ENCODE results near the gene TUT7.

The TUT7 gene

DNA sequence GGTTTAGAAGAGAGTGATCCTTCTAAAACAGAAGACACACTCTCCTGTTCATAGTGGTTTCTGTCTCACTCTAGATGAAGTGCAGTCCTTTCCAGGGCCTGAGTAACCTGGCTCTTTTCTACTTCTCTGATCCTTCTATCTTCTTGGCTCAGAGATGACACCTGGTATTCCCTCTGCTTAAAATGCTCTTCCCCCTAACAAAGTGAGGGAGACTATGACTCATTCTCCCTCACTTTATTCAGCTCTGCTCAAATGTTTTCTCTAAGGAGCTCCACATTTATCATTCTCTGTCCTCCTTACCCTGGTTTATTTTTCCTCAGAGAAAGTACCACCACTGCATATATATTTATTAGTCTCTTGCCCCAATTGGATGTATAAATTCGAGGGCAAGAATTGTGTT, 24.6 kb downstream of the TUT7 start:
- no peak overlapping the region for H3K27ac ChIP-seq
- TF ChIP-seq, protein P1, sequence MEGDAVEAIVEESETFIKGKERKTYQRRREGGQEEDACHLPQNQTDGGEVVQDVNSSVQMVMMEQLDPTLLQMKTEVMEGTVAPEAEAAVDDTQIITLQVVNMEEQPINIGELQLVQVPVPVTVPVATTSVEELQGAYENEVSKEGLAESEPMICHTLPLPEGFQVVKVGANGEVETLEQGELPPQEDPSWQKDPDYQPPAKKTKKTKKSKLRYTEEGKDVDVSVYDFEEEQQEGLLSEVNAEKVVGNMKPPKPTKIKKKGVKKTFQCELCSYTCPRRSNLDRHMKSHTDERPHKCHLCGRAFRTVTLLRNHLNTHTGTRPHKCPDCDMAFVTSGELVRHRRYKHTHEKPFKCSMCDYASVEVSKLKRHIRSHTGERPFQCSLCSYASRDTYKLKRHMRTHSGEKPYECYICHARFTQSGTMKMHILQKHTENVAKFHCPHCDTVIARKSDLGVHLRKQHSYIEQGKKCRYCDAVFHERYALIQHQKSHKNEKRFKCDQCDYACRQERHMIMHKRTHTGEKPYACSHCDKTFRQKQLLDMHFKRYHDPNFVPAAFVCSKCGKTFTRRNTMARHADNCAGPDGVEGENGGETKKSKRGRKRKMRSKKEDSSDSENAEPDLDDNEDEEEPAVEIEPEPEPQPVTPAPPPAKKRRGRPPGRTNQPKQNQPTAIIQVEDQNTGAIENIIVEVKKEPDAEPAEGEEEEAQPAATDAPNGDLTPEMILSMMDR (conservative IDR thresholded peaks at IDR 0.05) = no peak

DNA sequence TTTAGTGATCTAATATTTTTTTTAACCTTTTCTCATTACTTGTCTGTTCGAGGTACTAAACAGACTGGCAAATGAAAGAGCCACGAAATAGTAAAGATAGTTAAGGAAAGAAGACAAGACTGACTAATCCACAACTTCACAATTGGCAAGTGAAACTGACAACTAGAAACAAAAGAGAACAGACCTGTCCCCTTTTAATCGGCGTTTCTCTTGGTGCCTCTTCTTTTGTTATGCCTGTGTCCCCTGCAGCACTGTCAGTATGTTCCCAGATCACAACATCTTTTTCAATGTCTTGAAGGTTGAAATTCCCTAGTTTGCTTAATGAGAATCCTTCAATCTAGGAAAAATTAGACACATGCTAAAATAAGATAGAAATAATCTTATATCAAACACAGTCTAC, 26.1 kb downstream of the TUT7 start:
- TF ChIP-seq, protein P1 (conservative IDR thresholded peaks at IDR 0.05) = no peak
- no peak overlapping the region for H3K27ac ChIP-seq

- H3K27ac ChIP-seq = no peak overlapping the region
- TF ChIP-seq, protein P1 (conservative IDR thresholded peaks at IDR 0.05) = no peak
These were observed 27.7 kb downstream of the TUT7 start for GRCh38 chr9:86326536-86326935.

GRCh38 chr9:86324901-86325300, 29.3 kb downstream of the TUT7 start:
- TF ChIP-seq, protein P1 (conservative IDR thresholded peaks at IDR 0.05) = no peak
- H3K27ac ChIP-seq = no peak overlapping the region

- TF ChIP-seq, protein P1 (conservative IDR thresholded peaks at IDR 0.05) = no peak
- H3K27ac ChIP-seq = peak overlapping the region; percentile 8; the same call in 1 of the 2 replicates
These were observed 29.9 kb downstream of the TUT7 start for GRCh38 chr9:86324308-86324707.

DNA sequence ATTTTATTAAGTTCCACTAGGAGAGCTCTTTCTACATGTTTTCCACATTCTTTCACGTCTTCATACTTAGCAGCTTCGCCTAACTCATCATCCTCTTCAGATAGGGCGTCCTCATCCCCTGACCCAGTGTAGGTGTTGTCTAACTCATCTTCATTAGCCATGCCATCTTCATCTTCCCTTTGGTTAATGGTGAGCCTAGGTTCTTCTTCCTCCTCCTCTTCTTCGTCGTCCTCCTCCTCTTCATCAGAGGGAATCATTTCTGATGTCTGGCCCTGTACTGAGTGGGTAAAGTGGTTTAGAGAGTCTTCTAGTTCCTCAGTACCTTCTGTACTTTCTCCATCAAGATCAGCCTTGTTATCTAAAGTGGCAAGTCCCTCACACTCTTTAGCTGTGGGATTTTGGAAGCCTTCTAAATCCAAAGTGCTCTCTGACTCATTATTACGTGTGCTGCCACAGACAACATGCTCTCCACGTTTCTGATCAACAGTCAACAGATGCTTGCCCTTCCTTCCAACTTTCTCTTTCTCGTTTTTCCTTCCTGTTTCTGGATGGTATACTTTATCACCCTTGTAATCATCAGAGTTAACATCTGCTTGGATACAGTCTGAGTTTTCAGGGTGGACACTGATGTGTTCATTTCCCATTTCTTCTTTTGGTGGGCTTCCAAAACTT, 31.1 kb downstream of the TUT7 start:
- TF ChIP-seq, protein P1 (conservative IDR thresholded peaks at IDR 0.05) = no peak
- no peak overlapping the region for H3K27ac ChIP-seq

GRCh38 chr9:86321373-86321772, 32.8 kb downstream of the TUT7 start:
- TF ChIP-seq, protein P1 (conservative IDR thresholded peaks at IDR 0.05) = no peak
- H3K27ac ChIP-seq = no peak overlapping the region
